SU-DHL-6 (cell line): ENCODE measurements around the gene SARDH.
"Not testable (repeated sequence)": the region's sequence is repeated elsewhere in the genome, so short reads cannot be mapped to it uniquely, and the experiment has no call there.

ENCODE experiments used
- CTCF ChIP-seq: fragments of 200-600 bp; sonication (generic); IDR thresholded peaks from one replicate; pipeline ENCODE4 v1.5.1; 2017; ENCODE audit warnings: antibody characterized with exemption, mild to moderate bottlenecking, low read length, moderate library complexity; ENCODE audit not compliant: insufficient read depth, poor library complexity, severe bottlenecking
- EZH2phosphoT487 ChIP-seq: fragments of 200-600 bp; sonication (generic), shearing (Covaris generic); conservative IDR thresholded peaks from 2 replicates; pipeline ENCODE4 v1.6.1; 2018; ENCODE audit warnings: mild to moderate bottlenecking, antibody characterized with exemption, low read length, moderate library complexity, mixed read lengths

- not testable (repeated sequence) for TF ChIP-seq CTCF, EZH2phosphoT487
Observed at GRCh38 chr9:133766234-133766633, 28.1 kb upstream of the SARDH start.
